ENCODE measurements around the gene PEX10.

Gene PEX10

DNA sequence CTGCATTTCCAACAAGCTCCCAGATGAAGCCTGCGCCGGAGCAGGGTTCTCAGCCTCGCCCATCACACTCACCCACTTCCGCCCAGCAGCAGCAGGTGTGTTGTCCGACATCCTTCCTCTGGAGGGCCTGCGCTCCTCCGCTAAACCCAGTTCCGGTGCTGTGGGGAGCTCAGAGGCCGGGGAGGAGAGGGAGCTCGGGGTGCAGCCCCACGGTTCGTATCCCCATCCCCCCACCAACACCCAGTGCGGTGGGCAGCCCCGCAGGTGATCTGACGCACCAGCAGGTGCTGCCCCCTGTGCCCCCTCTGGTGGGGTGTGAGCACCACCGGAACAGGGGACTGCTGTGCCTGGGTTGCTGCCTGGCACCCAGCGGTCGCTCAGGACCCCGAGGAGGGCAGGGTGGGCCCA is 3.4 kb upstream of the PEX10 start:
- peaks cover 14% of the 10 kb centered on the region for H3K4me1 ChIP-seq (ENCODE audit: control insufficient read depth, insufficient read depth, low read length)
- peak overlapping the region; percentile 51 for H3K4me3 ChIP-seq (ENCODE audit: low read length)
- H3K36me3 ChIP-seq (ENCODE audit: control insufficient read depth, insufficient read depth, low read length), result no peaks in the 10 kb centered on the region
- H3K27ac ChIP-seq (ENCODE audit: low read depth, low read length), result no peak overlapping the region
- H3K9ac ChIP-seq (ENCODE audit: low read length), result no peak overlapping the region
- H3K27me3 ChIP-seq (ENCODE audit: control insufficient read depth, insufficient read depth, low read length), result peaks cover 3% of the 10 kb centered on the region

- no peak overlapping the region for H3K27ac ChIP-seq (ENCODE audit: low read depth, low read length)
- H3K36me3 ChIP-seq (ENCODE audit: control insufficient read depth, insufficient read depth, low read length), result no peaks in the 10 kb centered on the region
- no peak overlapping the region for H3K4me3 ChIP-seq (ENCODE audit: low read length)
- peaks cover 3% of the 10 kb centered on the region for H3K27me3 ChIP-seq (ENCODE audit: control insufficient read depth, insufficient read depth, low read length)
- peaks cover 14% of the 10 kb centered on the region for H3K4me1 ChIP-seq (ENCODE audit: control insufficient read depth, insufficient read depth, low read length)
- no peak overlapping the region for H3K9ac ChIP-seq (ENCODE audit: low read length)
These were observed 3.0 kb upstream of the PEX10 start for GRCh38 chr1:2415337-2415736.

DNA sequence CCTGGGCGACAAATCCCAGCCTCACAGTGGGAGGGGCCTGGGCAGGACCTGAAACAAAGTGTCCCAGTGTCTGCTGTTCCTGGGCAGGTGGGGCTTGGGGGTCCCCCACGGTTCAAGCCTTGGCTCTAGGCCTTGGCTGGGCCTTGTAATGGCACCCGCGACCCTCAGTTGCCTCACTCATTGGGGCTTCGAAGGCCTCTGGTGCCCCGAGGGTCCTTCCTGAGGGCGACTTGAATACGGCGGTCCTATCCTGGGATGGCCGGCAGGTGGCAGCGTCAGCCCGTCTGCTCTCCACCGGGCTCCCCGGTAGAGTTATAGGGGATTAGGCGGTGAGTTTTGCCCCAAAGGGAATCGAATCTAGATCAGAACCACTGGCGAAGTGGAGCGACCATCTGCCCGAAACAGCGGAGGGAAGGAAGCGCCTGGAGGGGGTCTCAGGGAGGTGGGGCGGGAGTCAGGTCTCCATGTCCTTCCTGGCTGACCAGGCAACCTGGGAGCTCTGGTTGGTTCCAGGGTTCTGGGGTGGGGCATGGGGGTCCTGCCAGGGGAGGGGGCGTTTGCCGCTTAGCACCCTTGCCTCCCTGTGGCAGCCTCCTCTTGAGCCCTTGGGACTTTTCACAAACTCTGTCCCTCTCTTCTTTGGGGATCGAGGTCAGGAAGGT is 2.1 kb upstream of the PEX10 start:
- H3K27me3 ChIP-seq (ENCODE audit: control insufficient read depth, insufficient read depth, low read length), result peaks cover 3% of the 10 kb centered on the region
- H3K27ac ChIP-seq (ENCODE audit: low read depth, low read length), result no peak overlapping the region
- peak overlapping the region; percentile 83 for H3K4me3 ChIP-seq (ENCODE audit: low read length)
- H3K4me1 ChIP-seq (ENCODE audit: control insufficient read depth, insufficient read depth, low read length), result peaks cover 14% of the 10 kb centered on the region
- no peaks in the 10 kb centered on the region for H3K36me3 ChIP-seq (ENCODE audit: control insufficient read depth, insufficient read depth, low read length)
- H3K9ac ChIP-seq (ENCODE audit: low read length), result peak overlapping the region; percentile 76

DNA sequence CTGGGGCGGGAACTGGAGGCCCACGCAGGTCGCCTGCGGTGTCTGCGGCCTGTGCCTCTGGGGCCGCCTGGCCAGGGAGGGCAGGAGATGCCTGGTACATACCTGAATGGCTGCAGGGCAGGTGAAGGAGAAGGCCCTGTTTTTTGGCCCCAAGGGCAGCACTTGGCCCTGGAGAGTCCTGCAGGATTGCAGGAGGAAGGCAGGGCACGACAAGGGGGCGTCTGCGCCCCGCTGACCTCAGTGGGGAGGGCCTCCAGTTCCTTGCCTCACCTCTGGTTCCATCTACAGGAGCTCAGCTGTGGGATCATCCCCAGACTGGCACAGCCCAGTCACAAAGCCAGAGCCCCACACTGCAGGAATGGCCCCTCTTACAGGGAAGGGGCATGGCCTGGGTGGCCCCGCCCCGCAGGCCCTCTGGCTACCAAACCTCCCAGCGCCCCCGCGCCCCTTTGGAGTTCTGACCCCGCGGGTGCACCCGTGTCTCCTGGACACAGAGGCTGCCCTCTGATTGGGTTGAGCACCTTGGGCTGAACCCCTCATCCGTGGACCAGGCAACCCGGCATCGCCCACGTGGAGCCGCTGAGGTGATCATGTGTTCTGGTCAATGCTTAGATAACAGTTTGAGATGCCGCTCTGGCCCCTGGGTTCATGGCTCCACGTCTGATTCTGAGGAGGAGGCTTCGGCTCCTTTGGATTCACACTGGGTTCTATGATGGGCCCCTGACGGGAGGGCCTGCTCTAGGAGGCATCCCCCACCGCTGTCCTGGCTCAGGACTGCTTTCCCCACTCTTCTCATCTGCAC is 1.3 kb upstream of the PEX10 start:
- peaks cover 14% of the 10 kb centered on the region for H3K4me1 ChIP-seq (ENCODE audit: control insufficient read depth, insufficient read depth, low read length)
- H3K4me3 ChIP-seq (ENCODE audit: low read length), result peak overlapping the region; percentile 83
- H3K27ac ChIP-seq (ENCODE audit: low read depth, low read length), result peak overlapping the region; percentile 90
- no peaks in the 10 kb centered on the region for H3K27me3 ChIP-seq (ENCODE audit: control insufficient read depth, insufficient read depth, low read length)
- no peaks in the 10 kb centered on the region for H3K36me3 ChIP-seq (ENCODE audit: control insufficient read depth, insufficient read depth, low read length)
- peak overlapping the region; percentile 76 for H3K9ac ChIP-seq (ENCODE audit: low read length)

GRCh38 chr1:2412773-2413494 is 570 bp upstream of the PEX10 start:
- H3K4me1 ChIP-seq (ENCODE audit: control insufficient read depth, insufficient read depth, low read length), result peaks cover 14% of the 10 kb centered on the region
- peak overlapping the region; percentile 90 for H3K27ac ChIP-seq (ENCODE audit: low read depth, low read length)
- no peaks in the 10 kb centered on the region for H3K36me3 ChIP-seq (ENCODE audit: control insufficient read depth, insufficient read depth, low read length)
- peak overlapping the region; percentile 83 for H3K4me3 ChIP-seq (ENCODE audit: low read length)
- peak overlapping the region; percentile 67 for H3K9ac ChIP-seq (ENCODE audit: low read length)
- H3K27me3 ChIP-seq (ENCODE audit: control insufficient read depth, insufficient read depth, low read length), result no peaks in the 10 kb centered on the region

DNA sequence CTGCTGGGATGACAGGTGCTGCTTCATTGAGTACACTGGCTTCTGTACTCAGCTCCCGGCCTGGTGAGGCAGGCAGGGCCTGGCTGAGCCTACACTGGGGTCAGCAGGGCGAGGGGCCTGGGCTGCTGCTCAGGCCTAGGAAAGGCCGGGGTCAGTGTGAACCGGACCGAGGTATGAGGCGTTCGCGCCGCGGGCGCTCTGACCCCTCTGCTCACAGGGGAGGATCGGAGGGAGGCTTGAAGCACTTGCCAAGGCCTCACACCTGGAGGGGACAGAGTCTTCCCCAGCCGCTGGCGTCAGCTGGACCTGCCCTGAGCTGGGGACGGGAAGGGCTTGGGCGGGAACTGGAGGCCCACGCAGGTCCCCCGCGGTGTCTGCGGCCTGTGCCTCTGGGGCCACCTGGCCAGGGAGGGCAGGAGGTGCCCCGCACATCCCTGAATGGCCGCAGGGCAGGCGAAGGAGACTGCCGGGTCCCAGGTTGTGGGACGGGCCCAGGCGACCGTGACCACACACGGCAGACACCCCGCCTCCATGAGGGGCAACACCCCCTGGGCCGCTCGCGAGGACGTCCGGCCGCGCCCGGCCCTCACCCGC is 466 bp downstream of the PEX10 start:
- H3K4me1 ChIP-seq (ENCODE audit: control insufficient read depth, insufficient read depth, low read length), result peaks cover 14% of the 10 kb centered on the region
- H3K27ac ChIP-seq (ENCODE audit: low read depth, low read length), result peak overlapping the region; percentile 84
- H3K36me3 ChIP-seq (ENCODE audit: control insufficient read depth, insufficient read depth, low read length), result peaks cover 4% of the 10 kb centered on the region
- H3K4me3 ChIP-seq (ENCODE audit: low read length), result peak overlapping the region; percentile 83
- H3K27me3 ChIP-seq (ENCODE audit: control insufficient read depth, insufficient read depth, low read length), result no peaks in the 10 kb centered on the region
- H3K9ac ChIP-seq (ENCODE audit: low read length), result peak overlapping the region; percentile 76

DNA sequence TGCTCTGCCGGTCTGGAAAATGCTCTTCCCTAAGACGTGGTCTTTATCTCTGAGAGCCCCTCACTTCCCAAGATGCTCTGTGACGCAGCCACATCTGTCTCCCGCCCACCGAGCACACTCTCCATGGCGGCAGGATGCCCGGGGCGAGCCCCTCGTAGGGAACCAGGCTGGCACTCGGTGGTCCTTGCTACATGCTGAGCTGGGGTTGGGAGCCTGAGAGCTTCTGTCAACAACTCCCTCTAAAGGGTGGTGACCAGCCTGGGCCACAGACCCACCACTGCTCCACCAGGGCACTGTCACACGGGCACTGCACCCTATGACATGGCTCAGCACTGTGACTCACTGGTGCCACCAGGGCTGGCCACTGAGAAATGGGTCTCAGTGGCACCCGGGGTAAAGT is 2.6 kb downstream of the PEX10 start:
- H3K27ac ChIP-seq (ENCODE audit: low read depth, low read length), result no peak overlapping the region
- no peaks in the 10 kb centered on the region for H3K27me3 ChIP-seq (ENCODE audit: control insufficient read depth, insufficient read depth, low read length)
- peaks cover 12% of the 10 kb centered on the region for H3K36me3 ChIP-seq (ENCODE audit: control insufficient read depth, insufficient read depth, low read length)
- no peak overlapping the region for H3K4me3 ChIP-seq (ENCODE audit: low read length)
- H3K9ac ChIP-seq (ENCODE audit: low read length), result no peak overlapping the region
- peaks cover 14% of the 10 kb centered on the region for H3K4me1 ChIP-seq (ENCODE audit: control insufficient read depth, insufficient read depth, low read length)

GRCh38 chr1:2408859-2409276 is 3.5 kb downstream of the PEX10 start:
- Histone ChIP-seq H3K36me3 (ENCODE audit: control insufficient read depth, insufficient read depth, low read length) (peaks cover 17% of the 10 kb centered on the region), H3K4me1 (ENCODE audit: control insufficient read depth, insufficient read depth, low read length) (peaks cover 9% of the 10 kb centered on the region)

DNA sequence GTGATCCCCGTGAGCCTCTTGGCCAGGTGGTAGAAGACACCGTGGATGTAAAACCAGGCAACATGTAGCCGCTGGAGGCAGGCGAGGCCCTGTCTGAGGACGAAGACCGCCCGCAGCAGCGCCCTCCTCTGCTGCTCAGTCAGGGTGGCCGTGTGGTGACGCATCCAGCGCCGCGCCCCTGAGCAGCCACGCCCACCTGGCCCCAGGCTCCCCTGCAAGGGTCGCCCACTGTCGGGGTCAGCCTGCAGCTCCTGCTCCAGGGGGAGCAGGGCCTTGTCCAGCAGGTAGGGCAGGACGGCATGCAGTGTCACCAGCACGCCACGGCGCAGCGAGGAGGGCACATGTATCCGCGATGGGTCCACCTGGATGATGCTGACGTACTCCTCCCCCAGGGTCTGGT is 3.9 kb downstream of the PEX10 start:
- Histone ChIP-seq H3K27ac (ENCODE audit: low read depth, low read length) (no peak overlapping the region), H3K27me3 (ENCODE audit: control insufficient read depth, insufficient read depth, low read length) (no peaks in the 10 kb centered on the region), H3K36me3 (ENCODE audit: control insufficient read depth, insufficient read depth, low read length) (peaks cover 18% of the 10 kb centered on the region), H3K9ac (ENCODE audit: low read length) (no peak overlapping the region), H3K4me1 (ENCODE audit: control insufficient read depth, insufficient read depth, low read length) (peaks cover 6% of the 10 kb centered on the region), H3K4me3 (ENCODE audit: low read length) (no peak overlapping the region)

More at GRCh38 chr1:2408859-2409276, 3.5 kb downstream of the PEX10 start:
- Histone ChIP-seq H3K27ac (ENCODE audit: low read depth, low read length) (no peak overlapping the region), H3K4me3 (ENCODE audit: low read length) (no peak overlapping the region), H3K27me3 (ENCODE audit: control insufficient read depth, insufficient read depth, low read length) (no peaks in the 10 kb centered on the region), H3K9ac (ENCODE audit: low read length) (no peak overlapping the region)

- H3K4me3 ChIP-seq (ENCODE audit: low read length), result no peak overlapping the region
- no peak overlapping the region for H3K9ac ChIP-seq (ENCODE audit: low read length)
- no peaks in the 10 kb centered on the region for H3K27me3 ChIP-seq (ENCODE audit: control insufficient read depth, insufficient read depth, low read length)
- H3K36me3 ChIP-seq (ENCODE audit: control insufficient read depth, insufficient read depth, low read length), result peaks cover 23% of the 10 kb centered on the region
- H3K27ac ChIP-seq (ENCODE audit: low read depth, low read length), result no peak overlapping the region
- H3K4me1 ChIP-seq (ENCODE audit: control insufficient read depth, insufficient read depth, low read length), result peaks cover 2% of the 10 kb centered on the region
These were observed 4.4 kb downstream of the PEX10 start for GRCh38 chr1:2407991-2408275.

GRCh38 chr1:2407166-2407990 is 5.0 kb downstream of the PEX10 start:
- no peak overlapping the region for H3K9ac ChIP-seq (ENCODE audit: low read length)
- H3K27ac ChIP-seq (ENCODE audit: low read depth, low read length), result no peak overlapping the region
- peaks cover 2% of the 10 kb centered on the region for H3K4me1 ChIP-seq (ENCODE audit: control insufficient read depth, insufficient read depth, low read length)
- H3K4me3 ChIP-seq (ENCODE audit: low read length), result no peak overlapping the region
- H3K27me3 ChIP-seq (ENCODE audit: control insufficient read depth, insufficient read depth, low read length), result no peaks in the 10 kb centered on the region
- H3K36me3 ChIP-seq (ENCODE audit: control insufficient read depth, insufficient read depth, low read length), result peaks cover 27% of the 10 kb centered on the region
